H1 (cell line): Measurements from ENCODE around the gene BACE1. TPM values are rescaled to one million over a fixed set of nuclear protein-coding genes. Genes with fewer than 3 reads are reported as not detected.

Experiments used
- CTCF ChIA-PET: fragments of 300-600 bp; sonication (Branson Sonifier 250); formaldehyde crosslinking; loops from one replicate; lab custom pipeline; 2021; ENCODE audit not compliant: partially characterized antibody; lab: Charles Lee
- POLR2A ChIA-PET: fragments of 300-600 bp; sonication (Branson Sonifier 250); formaldehyde crosslinking; loops from one replicate; lab custom pipeline; 2021; ENCODE audit warnings: inconsistent platforms; ENCODE audit not compliant: partially characterized antibody; lab: Charles Lee
- DNase-seq, 2 experiments: peaks; one replicate each; pipeline versions ENCODE4 v3.0.0 to v3.0.0-alpha.2; 2010 to 2022; ENCODE audit warnings: low spot score in 2 of 2, low read depth in 1 of 2, mixed read lengths in 1 of 2
- FAIRE-seq: peaks from 2 replicates; lab custom pipeline; 2011; peaks lifted over from hg19 to GRCh38; lab: Jason Lieb, UNC
- H2AFZ ChIP-seq: 2 replicates; pipeline ENCODE4 v1.8.1; 2012; ENCODE audit warnings: low read length, inconsistent platforms
- H2AK5ac ChIP-seq: 2 replicates; pipeline ENCODE4 v1.6.1; 2013; ENCODE audit warnings: low read depth, low read length
- H2BK120ac ChIP-seq: replicated peaks from 2 replicates; pipeline ENCODE3; 2013; ENCODE audit warnings: low read depth, low read length, inconsistent platforms
- H2BK12ac ChIP-seq: 2 replicates; pipeline ENCODE4 v1.6.1; 2013; ENCODE audit warnings: low read depth, low read length
- H2BK15ac ChIP-seq: 2 replicates; pipeline ENCODE4 v1.6.1; 2013; ENCODE audit warnings: low read length
- H2BK20ac ChIP-seq: 2 replicates; pipeline ENCODE4 v1.6.1; 2013; ENCODE audit warnings: low read length
- H2BK5ac ChIP-seq: 2 replicates; pipeline ENCODE4 v1.6.1; 2013; ENCODE audit warnings: low read depth, low read length
- H3K14ac ChIP-seq: 2 replicates; pipeline ENCODE4 v1.6.1; 2013; ENCODE audit warnings: inconsistent platforms; ENCODE audit not compliant: insufficient read length
- H3K18ac ChIP-seq: 2 replicates; pipeline ENCODE4 v1.6.1; 2013; ENCODE audit warnings: low read length; ENCODE audit errors: extremely low read depth
- H3K23ac ChIP-seq: 2 replicates; pipeline ENCODE4 v1.6.1; 2013; ENCODE audit warnings: inconsistent platforms; ENCODE audit not compliant: insufficient read length
- H3K23me2 ChIP-seq: 2 replicates; pipeline ENCODE4 v1.6.1; 2013; ENCODE audit warnings: low read depth, low read length
- H3K27ac ChIP-seq: 2 replicates; pipeline ENCODE4 v1.6.1; 2011; ENCODE audit warnings: low read depth, low read length, inconsistent platforms
- H3K27me3 ChIP-seq, 4 experiments: replicated peaks in 1 of 4; 1 replicate in 1 of 4; 2 replicates in 3 of 4; pipeline versions ENCODE4 v1.6.1 to v1.8.1; 2011 to 2013; ENCODE audit warnings: low read length in 3 of 4, mild to moderate bottlenecking in 3 of 4, inconsistent platforms in 2 of 4, mixed read lengths in 2 of 4, moderate library complexity in 1 of 4; ENCODE audit not compliant: control insufficient read depth in 3 of 4, insufficient read depth in 3 of 4; ENCODE audit errors: extremely low read depth in 1 of 4
- H3K36me3 ChIP-seq, 4 experiments: 2 replicates each; pipeline versions ENCODE4 v1.6.1 to v1.8.1; 2011 to 2013; ENCODE audit warnings: mild to moderate bottlenecking in 4 of 4, low read length in 3 of 4, moderate library complexity in 2 of 4, control low read depth in 1 of 4, inconsistent platforms in 1 of 4; ENCODE audit not compliant: insufficient read depth in 4 of 4, control insufficient read depth in 2 of 4
- H3K4ac ChIP-seq: replicated peaks from 2 replicates; pipeline ENCODE3; 2013; ENCODE audit warnings: low read length, low read depth, mixed read lengths, inconsistent platforms; ENCODE audit not compliant: insufficient read length
- H3K4me1 ChIP-seq, 4 experiments: replicated peaks in 1 of 4; 1 replicate in 1 of 4; 2 replicates in 3 of 4; pipeline versions ENCODE4 v1.6.1 to v1.8.1; 2011 to 2013; ENCODE audit warnings: low read length in 3 of 4, inconsistent platforms in 2 of 4, mixed read lengths in 1 of 4; ENCODE audit not compliant: insufficient read depth in 4 of 4, control insufficient read depth in 3 of 4
- H3K4me2 ChIP-seq, 2 experiments: 2 replicates each; pipeline versions ENCODE4 v1.6.1 to v1.8.1; 2011 to 2013; ENCODE audit warnings: low read depth in 2 of 2, low read length in 2 of 2, control low read depth in 1 of 2, inconsistent platforms in 1 of 2, mild to moderate bottlenecking in 1 of 2; ENCODE audit not compliant: insufficient read depth in 1 of 2
- H3K4me3 ChIP-seq, 4 experiments: fragments of 200-600, 300-600 bp in 1 of 4; sonication (generic), shearing (Covaris generic), sonication (Bioruptor Twin) in 1 of 4; 2 replicates each; pipeline versions ENCODE4 v1.5.1 to v1.8.1; 2011 to 2016; ENCODE audit warnings: low read length in 4 of 4, low read depth in 3 of 4, control low read depth in 2 of 4, inconsistent platforms in 2 of 4, mild to moderate bottlenecking in 2 of 4, mixed read lengths in 1 of 4, moderate library complexity in 1 of 4; ENCODE audit not compliant: insufficient read depth in 2 of 4; ENCODE audit errors: extremely low read depth in 1 of 4
- H3K56ac ChIP-seq: replicated peaks from 2 replicates; pipeline ENCODE3; 2013; ENCODE audit warnings: low read depth, mild to moderate bottlenecking, mixed read lengths, low read length, inconsistent platforms; ENCODE audit not compliant: insufficient read length
- H3K79me1 ChIP-seq: 2 replicates; pipeline ENCODE4 v1.6.1; 2013; ENCODE audit warnings: low read depth, low read length, control low read depth
- H3K79me2 ChIP-seq, 2 experiments: 2 replicates each; pipeline versions ENCODE4 v1.6.1 to v1.8.1; 2012 to 2013; ENCODE audit warnings: low read length in 2 of 2, mild to moderate bottlenecking in 2 of 2, inconsistent platforms in 1 of 2; ENCODE audit not compliant: insufficient read depth in 2 of 2, control insufficient read depth in 1 of 2
- H3K9ac ChIP-seq, 4 experiments: replicated peaks in 1 of 4; 1 replicate in 1 of 4; 2 replicates in 3 of 4; pipeline versions ENCODE4 v1.6.1 to v1.8.1; 2011 to 2013; ENCODE audit warnings: low read depth in 3 of 4, low read length in 3 of 4, control low read depth in 2 of 4, mild to moderate bottlenecking in 2 of 4, moderate library complexity in 2 of 4, inconsistent platforms in 1 of 4; ENCODE audit errors: extremely low read depth in 1 of 4
- H3K9me3 ChIP-seq, 2 experiments: 2 replicates each; pipeline versions ENCODE4 v1.6.1 to v1.8.1; 2012 to 2013; ENCODE audit warnings: mild to moderate bottlenecking in 2 of 2, moderate library complexity in 2 of 2, control low read depth in 1 of 2, inconsistent platforms in 1 of 2, low read depth in 1 of 2, low read length in 1 of 2, mixed read lengths in 1 of 2; ENCODE audit not compliant: insufficient read depth in 2 of 2
- H4K20me1 ChIP-seq, 2 experiments: replicated peaks in 1 of 2; 2 replicates each; pipeline versions ENCODE3 to v1.8.1; 2011 to 2013; ENCODE audit warnings: inconsistent platforms in 2 of 2, low read length in 2 of 2, mild to moderate bottlenecking in 1 of 2; ENCODE audit not compliant: insufficient read depth in 2 of 2, control insufficient read depth in 1 of 2
- H4K5ac ChIP-seq: 2 replicates; pipeline ENCODE4 v1.6.1; 2013; ENCODE audit warnings: low read length, low read depth, mixed read lengths, inconsistent platforms; ENCODE audit not compliant: insufficient read length
- H4K8ac ChIP-seq: 2 replicates; pipeline ENCODE4 v1.8.0; 2013; ENCODE audit warnings: mild to moderate bottlenecking, moderate library complexity, low read length, inconsistent platforms; ENCODE audit not compliant: insufficient read depth; ENCODE audit errors: extremely low read depth
- H4K91ac ChIP-seq: replicated peaks from 2 replicates; pipeline ENCODE3; 2013; ENCODE audit warnings: low read length, mixed read lengths, inconsistent platforms; ENCODE audit not compliant: insufficient read length
- CEBPB ChIP-seq: IDR thresholded peaks from 2 replicates; pipeline ENCODE4 v1.6.1; 2012; ENCODE audit warnings: low read depth, low read length
- CTBP2 ChIP-seq: IDR thresholded peaks from 2 replicates; pipeline ENCODE4 v1.7.0; 2011; ENCODE audit warnings: borderline replicate concordance, mild to moderate bottlenecking, moderate library complexity, mixed read lengths, low read length; ENCODE audit not compliant: insufficient read depth, insufficient read length
- EZH2 ChIP-seq: fragments of 200-600 bp; sonication (generic); IDR thresholded peaks from 2 replicates; pipeline ENCODE4 v1.7.1; 2012; ENCODE audit warnings: low read depth, mild to moderate bottlenecking, moderate library complexity, low read length, inconsistent platforms; ENCODE audit not compliant: severe bottlenecking
- HDAC6 ChIP-seq: IDR thresholded peaks from one replicate; pipeline ENCODE4 v1.7.1; 2012; ENCODE audit warnings: low read depth, mild to moderate bottlenecking, inconsistent platforms, low read length, moderate library complexity
- MAX ChIP-seq: IDR thresholded peaks from 2 replicates; pipeline ENCODE4 v1.6.1; 2012; ENCODE audit warnings: inconsistent platforms
- TEAD4 ChIP-seq: IDR thresholded peaks from 2 replicates; pipeline ENCODE4 v1.6.1; 2012; ENCODE audit warnings: low read depth, low read length, inconsistent platforms, mixed read lengths
- WGBS, 2 experiments: shearing (Covaris generic) in 1 of 2; methylation state at CpG; one replicate each; pipeline versions ENCODE4 v1.1.6 to v1.1.7; 2013 to 2015; ENCODE audit warnings: low lambda C conversion rate in 2 of 2, mixed read lengths in 2 of 2, inconsistent platforms in 1 of 2, low coverage in 1 of 2, missing lambda C conversion rate in 1 of 2; ENCODE audit not compliant: insufficient replicate concordance in 2 of 2, insufficient coverage in 1 of 2, insufficient read length in 1 of 2; ENCODE audit errors: extremely low coverage in 1 of 2, missing lambda C conversion rate in 1 of 2; 5-methylcytosine and 5-hydroxymethylcytosine counted together
- polyA plus RNA-seq, 7 experiments: library from polyadenylated mRNA; depleted of rRNA in 3 of 7; stranded (reverse) in 5 of 7; unstranded in 2 of 7; fragments of >200 nt in 5 of 7; fragments of 200-250 nt in 2 of 7; gene quantifications; 1 replicate in 5 of 7; 2 replicates in 1 of 7; 4 replicates in 1 of 7; pipeline versions ENCODE4 v1.2.1 to v1.2.3, GENCODE V29; 2011 to 2013; ENCODE audit warnings: missing spikeins in 2 of 7, mixed read lengths in 2 of 7
- total RNA-seq: library from RNA; stranded (reverse); fragmentation: NEBNext Ultra II Directional; extraction: Animal tissue kit (Norgen Biotek cat#: 25700); gene quantifications from 2 replicates; pipeline ENCODE4 v1.2.1, GENCODE V29; 2021

BACE1 gene
- total and polyA plus RNA-seq, 2 of the 8 experiments (the other 6 are each of a cell fraction or from before 2014, with no cell fraction given), result 7.7 to 7.9 TPM

- Histone ChIP-seq H3K23me2 (no peaks in the 10 kb centered on the region), H3K23ac (no peak overlapping the region), H3K9ac (no peak overlapping the region), H4K5ac (no peak overlapping the region), H3K4me1 (peaks cover 7 to 23% (median 15%) of the 10 kb centered on the region in 4 experiments), H2BK5ac (peak overlapping the region; percentile 79; the same call in 1 of the 2 replicates), H4K91ac (no peak overlapping the region), H3K4me3 (no peak overlapping the region), H3K36me3 (no peaks in the 10 kb centered on the region), H4K8ac (no peak overlapping the region), H3K56ac (no peak overlapping the region)
- WGBS, 2 experiments, result 75% methylated on average over 5 of the region's 5 CpGs; no CpG with 5 or more reads in 1 of the 2 experiments
- TF ChIP-seq CEBPB, result 0 out of 2 replicates have a peak, but pooled peaks have one; percentile 18
- no peak for TF ChIP-seq HDAC6
- TF ChIP-seq EZH2, result no peak
- TF ChIP-seq TEAD4, result no peak
- TF ChIP-seq CTBP2, result no peak
- 0 out of 2 replicates have a peak, but pooled peaks have one; percentile 29 for TF ChIP-seq MAX
- TF ChIP-seq, all 59 proteins: peak for 2
- ChIA-PET CTCF (interaction anchor here (0.8 to 1.6 kb wide), 6 partner anchors 9 to 518 kb away, joined by 3 to 5 read pairs (median 3); partner anchors contain the start of gene BACE1-AS), POLR2A (interaction anchor here (0.8 to 2.0 kb wide), 8 partner anchors 11 to 24 kb away, joined by 3 to 6 read pairs (median 4); partner anchors contain the start of genes BACE1 and BACE1-AS)
- Histone ChIP-seq H3K79me1 (no peaks in the 10 kb centered on the region), H3K79me2 (no peaks in the 10 kb centered on the region), H3K14ac (no peak overlapping the region), H2BK120ac (no peak overlapping the region), H2AK5ac (no peak overlapping the region), H3K27ac (no peak overlapping the region), H3K27me3 (no peaks in the 10 kb centered on the region), H2AFZ (0 out of 2 replicates have a peak overlapping the region, but pooled peaks have one; percentile 4), H3K9me3 (no peaks in the 10 kb centered on the region), H3K18ac (no peak overlapping the region), H3K4ac (no peak overlapping the region), H4K20me1 (no peaks in the 10 kb centered on the region), H3K4me2 (no peak overlapping the region), H2BK12ac (no peak overlapping the region; the same call in 1 of the 2 replicates), H2BK20ac (no peak overlapping the region), H2BK15ac (peak overlapping the region; percentile 10; the same call in 1 of the 2 replicates)
- no peak for DNase-seq
- FAIRE-seq, result no peak
These were observed 12.3 kb downstream of the BACE1 start for GRCh38 chr11:117303646-117304315.
